Thyroid gland (tissue), 4 donors: ENCODE measurements around the gene KIRREL1.

Source experiments
- POLR2A ChIP-seq, 2 donors: fragments of 450-650 bp; IDR thresholded peaks; one replicate each; pipeline ENCODE4 v1.6.1; 2017; ENCODE audit warnings: antibody characterized with exemption in 2 of 2, mild to moderate bottlenecking in 2 of 2, moderate library complexity in 1 of 2
- TF ChIP-seq, protein P1 (sequence below), 6 experiments: fragments of 200-600 bp in 3 of 6; fragments of 450-650 bp in 3 of 6; sonication (generic) in 3 of 6; IDR thresholded peaks; one replicate each; pipeline ENCODE4 v1.5.1; 2016 to 2019; ENCODE audit warnings: antibody characterized with exemption in 6 of 6, mild to moderate bottlenecking in 2 of 6, inconsistent platforms in 1 of 6, moderate library complexity in 1 of 6

DNA sequence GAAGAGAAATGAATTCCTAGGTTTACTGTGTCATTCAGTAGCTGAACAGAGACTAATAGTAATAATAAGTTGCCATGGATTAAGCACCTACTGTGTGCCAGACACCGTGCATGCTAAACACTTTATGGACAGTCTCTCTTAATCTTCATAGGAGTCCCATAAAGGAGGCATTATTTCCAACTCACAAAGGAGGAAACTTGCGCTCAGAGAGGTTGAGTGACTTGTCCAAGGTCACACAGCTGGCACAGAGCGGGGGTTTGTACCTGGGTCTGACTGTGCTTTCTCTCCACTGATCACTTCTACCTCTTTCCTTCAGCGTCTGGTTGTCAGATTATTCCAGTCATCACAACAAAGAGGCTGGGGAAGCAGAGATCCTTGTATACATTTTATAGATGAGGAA is 91.3 kb downstream of the KIRREL1 start:
- TF ChIP-seq, protein P1, sequence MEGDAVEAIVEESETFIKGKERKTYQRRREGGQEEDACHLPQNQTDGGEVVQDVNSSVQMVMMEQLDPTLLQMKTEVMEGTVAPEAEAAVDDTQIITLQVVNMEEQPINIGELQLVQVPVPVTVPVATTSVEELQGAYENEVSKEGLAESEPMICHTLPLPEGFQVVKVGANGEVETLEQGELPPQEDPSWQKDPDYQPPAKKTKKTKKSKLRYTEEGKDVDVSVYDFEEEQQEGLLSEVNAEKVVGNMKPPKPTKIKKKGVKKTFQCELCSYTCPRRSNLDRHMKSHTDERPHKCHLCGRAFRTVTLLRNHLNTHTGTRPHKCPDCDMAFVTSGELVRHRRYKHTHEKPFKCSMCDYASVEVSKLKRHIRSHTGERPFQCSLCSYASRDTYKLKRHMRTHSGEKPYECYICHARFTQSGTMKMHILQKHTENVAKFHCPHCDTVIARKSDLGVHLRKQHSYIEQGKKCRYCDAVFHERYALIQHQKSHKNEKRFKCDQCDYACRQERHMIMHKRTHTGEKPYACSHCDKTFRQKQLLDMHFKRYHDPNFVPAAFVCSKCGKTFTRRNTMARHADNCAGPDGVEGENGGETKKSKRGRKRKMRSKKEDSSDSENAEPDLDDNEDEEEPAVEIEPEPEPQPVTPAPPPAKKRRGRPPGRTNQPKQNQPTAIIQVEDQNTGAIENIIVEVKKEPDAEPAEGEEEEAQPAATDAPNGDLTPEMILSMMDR (IDR thresholded peaks at IDR 0.05): no peak
- no peak for TF ChIP-seq POLR2A (IDR thresholded peaks at IDR 0.05)
